GM21423 (cell line): ENCODE results near the gene ENOX1.
"Not testable (repeated sequence)": the region's sequence is repeated elsewhere in the genome, so short reads cannot be mapped to it uniquely, and the experiment has no call there.

Source experiments
- ATAC-seq: cut with Tn5 transposase; IDR thresholded peaks from one replicate; pipeline ENCODE4 v1.9.1; 2021; ENCODE audit warnings: mild to moderate bottlenecking, moderate library complexity; ENCODE audit not compliant: unreplicated experiment

The ENOX1 gene

DNA sequence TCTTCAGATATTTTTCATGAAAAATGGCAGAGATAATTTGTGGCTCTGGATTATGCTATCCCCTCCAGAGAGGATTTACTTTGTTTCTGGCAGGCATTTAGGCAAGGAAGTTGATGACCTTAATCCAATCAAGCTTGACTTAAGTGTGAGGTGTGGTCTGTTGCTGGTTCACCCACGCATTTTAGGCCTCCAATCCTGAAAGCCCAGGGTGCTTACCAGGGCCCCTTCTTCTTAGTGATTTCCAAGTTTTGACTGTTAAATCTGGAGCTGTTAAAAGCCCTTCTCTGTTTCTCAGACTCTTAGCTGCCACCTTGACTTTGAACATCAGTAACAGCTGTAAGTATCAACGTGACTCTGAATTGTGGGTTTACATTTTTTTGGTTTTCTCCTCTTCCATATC lies 601.5 kb downstream of the ENOX1 start:
- no peak for ATAC-seq

GRCh38 chr13:43180837-43181236 lies 605.9 kb downstream of the ENOX1 start:
- ATAC-seq, result no peak

DNA sequence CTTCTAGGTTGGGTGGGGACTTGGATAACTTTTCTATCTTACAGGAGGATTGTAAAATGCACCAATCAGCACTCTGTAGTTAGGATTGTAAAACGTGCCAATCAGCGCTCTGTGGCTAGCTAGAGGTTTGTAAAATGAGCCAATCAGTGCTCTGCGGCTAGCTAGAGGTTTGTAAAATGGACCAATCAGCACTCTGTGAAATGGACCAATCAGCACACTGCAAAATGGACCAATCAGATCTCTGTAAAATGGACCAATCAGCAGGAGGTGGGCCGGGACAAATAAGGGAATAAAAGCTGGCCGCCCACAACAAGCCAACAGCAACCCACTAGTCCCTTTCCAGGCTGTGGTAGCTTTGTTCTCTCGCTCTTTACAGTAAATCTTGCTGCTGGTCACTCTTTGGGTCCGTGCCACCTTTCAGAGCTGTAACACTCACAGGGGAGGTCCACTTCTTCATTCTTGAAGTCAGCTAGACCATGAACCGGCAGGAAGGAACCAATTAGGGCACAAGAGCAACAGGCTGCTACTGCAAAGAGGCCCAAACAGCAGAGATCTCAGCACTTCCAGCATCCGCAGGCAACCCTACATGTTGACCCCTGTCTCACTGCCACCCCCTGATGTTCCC lies 606.6 kb downstream of the ENOX1 start:
- no peak for ATAC-seq

GRCh38 chr13:43171489-43171888 lies 615.3 kb downstream of the ENOX1 start:
- no peak for ATAC-seq

DNA sequence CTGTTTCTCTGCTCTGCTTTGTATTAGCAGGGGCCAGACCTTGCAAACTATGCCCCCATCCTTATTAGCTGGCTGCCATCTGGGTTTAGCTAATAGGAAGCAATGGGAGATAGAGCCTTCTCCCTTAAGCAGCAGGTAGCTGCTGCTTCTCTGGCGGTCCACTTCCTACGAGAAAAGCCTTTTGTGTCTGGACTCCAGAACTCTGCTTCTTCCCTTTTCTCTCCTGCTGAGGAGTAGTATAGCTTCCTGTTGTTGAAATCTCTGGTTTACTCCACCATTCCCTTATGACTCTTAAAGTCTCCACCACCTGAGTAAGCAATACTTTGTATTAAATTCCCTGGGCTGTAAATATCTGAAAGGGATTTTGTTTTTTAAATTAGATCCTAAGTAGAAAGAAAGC lies 616.3 kb downstream of the ENOX1 start:
- ATAC-seq, result no peak

- not testable (repeated sequence) for ATAC-seq
Measured at GRCh38 chr13:43168434-43168833, 618.3 kb downstream of the ENOX1 start.

- ATAC-seq, result no peak
Measured at GRCh38 chr13:43167731-43168130, 619.0 kb downstream of the ENOX1 start.

- ATAC-seq, result no peak
Measured at GRCh38 chr13:43166644-43167457, 619.9 kb downstream of the ENOX1 start.
